OCI-LY1 (cell line): ENCODE data around the gene MPP7.

Source experiments
- CTCF ChIP-seq: fragments of 200-600 bp; sonication (generic), shearing (Covaris generic); IDR thresholded peaks from 2 replicates; pipeline ENCODE4 v1.5.1; 2017; ENCODE audit warnings: mild to moderate bottlenecking, antibody characterized with exemption, low read length, moderate library complexity, mixed read lengths
- EZH2 ChIP-seq: fragments of 200-600 bp; sonication (generic), shearing (Covaris generic); IDR thresholded peaks from 2 replicates; pipeline ENCODE4 v1.8.0; 2017; ENCODE audit warnings: borderline replicate concordance, mixed run types, mild to moderate bottlenecking, antibody characterized with exemption, low read length, moderate library complexity, mixed read lengths

GRCh38 chr10:28312572-28312971 is 9.7 kb upstream of the MPP7 start:
- TF ChIP-seq CTCF, result no peak
- TF ChIP-seq EZH2, result no peak
